NCI-H1092 treated with DMSO at 0.1 percent for 48 hours (cell line): ENCODE data around the gene PSMA3.
A peak's percentile ranks its signal among the peaks of the same experiment; 100 is the strongest.
"Not testable (repeated sequence)": the region's sequence is repeated elsewhere in the genome, so short reads cannot be mapped to it uniquely, and the experiment has no call there.

Experiments
- DNase-seq: peaks from one replicate; lab custom pipeline; 2025; lab: John Stamatoyannopoulos, UW

The PSMA3 gene

GRCh38 chr14:58244556-58245387, at the start of gene PSMA3:
Gene PSMA3, plus strand, starts transcription at chr14:58244843. Its CDS starts 78 bp downstream, at chr14:58244921.
- peak; percentile 99 for DNase-seq

GRCh38 chr14:58196198-58196597, 48.4 kb upstream of the PSMA3 start:
- no peak for DNase-seq

- no peak for DNase-seq
Measured at GRCh38 chr14:58198086-58198485, 46.6 kb upstream of the PSMA3 start.

- DNase-seq = peak; percentile 92
Measured at GRCh38 chr14:58199726-58200479, 44.7 kb upstream of the PSMA3 start, which contains the start of gene ACTR10. Gene ACTR10, plus strand, starts transcription at chr14:58200149. Its CDS starts 69 bp downstream, at chr14:58200218.

GRCh38 chr14:58200480-58200841, 44.2 kb upstream of the PSMA3 start:
- no peak for DNase-seq

- DNase-seq = no peak
Measured at GRCh38 chr14:58200846-58201245, 43.8 kb upstream of the PSMA3 start.

- no peak for DNase-seq
Measured at GRCh38 chr14:58213176-58213575, 31.5 kb upstream of the PSMA3 start.

GRCh38 chr14:58215191-58215914, 29.3 kb upstream of the PSMA3 start:
- DNase-seq = no peak

- DNase-seq = no peak
Measured at GRCh38 chr14:58216544-58216943, 28.1 kb upstream of the PSMA3 start.

GRCh38 chr14:58227096-58227819, 17.4 kb upstream of the PSMA3 start:
- DNase-seq = no peak

GRCh38 chr14:58238252-58239243, 6.1 kb upstream of the PSMA3 start:
- DNase-seq = no peak

- DNase-seq = peak; percentile 53
Measured at GRCh38 chr14:58239244-58240195, 5.1 kb upstream of the PSMA3 start.

- peak; percentile 73 for DNase-seq
Measured at GRCh38 chr14:58243790-58244555, 670 bp upstream of the PSMA3 start.

- no peak for DNase-seq
Measured at GRCh38 chr14:58245562-58245961, 919 bp downstream of the PSMA3 start.

GRCh38 chr14:58249611-58250010, 5.0 kb downstream of the PSMA3 start:
- DNase-seq = no peak

- no peak for DNase-seq
Measured at GRCh38 chr14:58258156-58258555, 13.5 kb downstream of the PSMA3 start.

GRCh38 chr14:58262005-58262404, 17.4 kb downstream of the PSMA3 start:
- not testable (repeated sequence) for DNase-seq

- DNase-seq = no peak
Measured at GRCh38 chr14:58265401-58265800, 20.8 kb downstream of the PSMA3 start.

GRCh38 chr14:58270628-58271027, 26.0 kb downstream of the PSMA3 start:
- DNase-seq = no peak
